Measurements from ENCODE around the gene WFIKKN2.
"Not testable (repeated sequence)": the region's sequence is repeated elsewhere in the genome, so short reads cannot be mapped to it uniquely, and the experiment has no call there.

WFIKKN2 gene, protein sequence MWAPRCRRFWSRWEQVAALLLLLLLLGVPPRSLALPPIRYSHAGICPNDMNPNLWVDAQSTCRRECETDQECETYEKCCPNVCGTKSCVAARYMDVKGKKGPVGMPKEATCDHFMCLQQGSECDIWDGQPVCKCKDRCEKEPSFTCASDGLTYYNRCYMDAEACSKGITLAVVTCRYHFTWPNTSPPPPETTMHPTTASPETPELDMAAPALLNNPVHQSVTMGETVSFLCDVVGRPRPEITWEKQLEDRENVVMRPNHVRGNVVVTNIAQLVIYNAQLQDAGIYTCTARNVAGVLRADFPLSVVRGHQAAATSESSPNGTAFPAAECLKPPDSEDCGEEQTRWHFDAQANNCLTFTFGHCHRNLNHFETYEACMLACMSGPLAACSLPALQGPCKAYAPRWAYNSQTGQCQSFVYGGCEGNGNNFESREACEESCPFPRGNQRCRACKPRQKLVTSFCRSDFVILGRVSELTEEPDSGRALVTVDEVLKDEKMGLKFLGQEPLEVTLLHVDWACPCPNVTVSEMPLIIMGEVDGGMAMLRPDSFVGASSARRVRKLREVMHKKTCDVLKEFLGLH
- 0 reads per million in 2 donors for total RNA-seq

DNA sequence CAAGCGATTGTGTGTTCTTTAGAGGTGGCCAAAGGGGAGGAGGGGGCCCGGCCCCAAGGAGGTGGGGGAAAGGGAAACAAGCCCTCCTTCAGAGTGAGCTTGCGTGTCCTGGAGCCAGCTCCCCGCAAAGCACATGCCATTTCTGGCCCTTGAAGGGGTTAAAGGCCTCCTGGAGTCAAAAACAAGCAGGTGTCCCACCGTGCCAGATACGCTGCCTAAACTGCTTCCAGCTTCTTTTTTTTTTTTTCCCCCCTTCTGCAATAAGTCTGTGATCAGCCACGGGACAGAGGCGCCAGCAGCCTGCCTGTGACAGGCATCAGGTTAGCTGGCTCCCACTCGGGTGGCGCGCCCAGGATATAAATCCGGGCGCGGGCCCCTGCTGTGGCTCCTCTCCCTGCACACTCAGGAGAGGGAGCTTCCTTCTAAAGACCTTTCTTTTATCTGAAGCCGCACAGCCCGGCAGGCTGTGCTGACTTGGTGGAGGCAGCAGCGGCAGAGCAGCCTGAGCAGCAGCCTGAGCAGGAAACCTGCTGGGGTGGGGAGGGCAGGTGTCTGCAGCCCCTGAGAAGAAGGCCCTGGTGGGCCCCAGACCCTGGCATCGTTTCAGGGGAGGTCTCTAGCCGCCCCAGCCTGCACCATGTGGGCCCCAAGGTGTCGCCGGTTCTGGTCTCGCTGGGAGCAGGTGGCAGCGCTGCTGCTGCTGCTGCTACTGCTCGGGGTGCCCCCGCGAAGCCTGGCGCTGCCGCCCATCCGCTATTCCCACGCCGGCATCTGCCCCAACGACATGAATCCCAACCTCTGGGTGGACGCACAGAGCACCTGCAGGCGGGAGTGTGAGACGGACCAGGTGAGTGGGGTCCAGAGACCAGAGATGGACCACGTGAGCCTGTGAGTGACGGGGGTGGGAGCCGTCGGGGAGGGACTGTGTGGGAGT is at the start of gene WFIKKN2:
TSS of gene WFIKKN2 (plus strand) at position 286 of the 934 bp plus-strand sequence. CDS start at position 638, 352 bp downstream.
- no peak for DNase-seq

DNA sequence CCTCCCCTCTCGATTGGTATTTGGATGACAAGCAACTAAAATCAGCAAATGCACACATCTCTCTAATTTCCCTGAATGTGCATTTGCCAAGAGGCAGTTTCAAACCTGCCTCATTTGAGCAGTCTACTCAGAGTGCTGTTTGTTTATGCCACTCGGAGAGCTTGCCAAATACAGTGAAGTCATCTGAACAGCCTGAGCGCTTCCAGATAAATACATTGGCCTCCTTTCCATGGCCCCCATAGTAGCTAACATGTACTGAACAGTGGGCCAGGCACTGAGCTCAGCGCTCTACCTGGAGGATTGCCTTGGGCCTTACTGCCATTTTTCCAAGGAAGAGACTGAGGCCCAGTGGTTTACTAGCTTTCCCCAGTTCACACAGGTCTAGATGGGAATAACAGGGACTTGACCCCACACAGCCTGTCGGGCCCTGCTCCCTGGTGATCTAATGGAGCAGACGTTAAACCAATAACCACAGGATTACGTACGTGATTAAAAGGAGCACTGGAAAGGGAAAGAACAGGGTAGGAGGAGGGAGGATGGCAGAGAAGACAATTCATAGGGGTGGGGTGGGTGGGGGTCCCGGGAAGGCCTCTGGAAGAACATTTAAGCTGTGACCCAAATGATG is 49.3 kb upstream of the WFIKKN2 start:
- no peak for DNase-seq

- DNase-seq: no peak
Observed at GRCh38 chr17:50787106-50787505, 48.3 kb upstream of the WFIKKN2 start.

DNA sequence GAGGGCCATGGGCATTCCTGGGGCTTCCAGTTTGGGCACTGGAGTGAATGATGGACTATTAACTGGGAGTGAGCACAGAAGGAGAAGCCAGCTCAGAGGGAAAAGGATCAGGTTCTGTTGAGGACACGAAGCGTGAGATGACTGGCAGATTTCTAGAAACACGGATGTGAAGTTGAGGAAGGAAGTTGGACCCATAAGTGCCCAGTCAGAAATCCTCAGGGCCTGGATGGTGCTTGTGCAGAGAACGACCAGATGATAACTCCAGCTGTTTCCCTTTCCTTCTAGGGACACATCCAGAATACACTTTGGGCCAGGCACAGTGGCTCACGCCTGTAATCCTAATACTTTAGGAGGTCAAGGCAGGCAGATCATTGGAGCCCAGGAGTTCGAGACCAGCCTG is 44.8 kb upstream of the WFIKKN2 start:
- no peak for DNase-seq

GRCh38 chr17:50792132-50792531 is 43.3 kb upstream of the WFIKKN2 start:
- DNase-seq: no peak

DNA sequence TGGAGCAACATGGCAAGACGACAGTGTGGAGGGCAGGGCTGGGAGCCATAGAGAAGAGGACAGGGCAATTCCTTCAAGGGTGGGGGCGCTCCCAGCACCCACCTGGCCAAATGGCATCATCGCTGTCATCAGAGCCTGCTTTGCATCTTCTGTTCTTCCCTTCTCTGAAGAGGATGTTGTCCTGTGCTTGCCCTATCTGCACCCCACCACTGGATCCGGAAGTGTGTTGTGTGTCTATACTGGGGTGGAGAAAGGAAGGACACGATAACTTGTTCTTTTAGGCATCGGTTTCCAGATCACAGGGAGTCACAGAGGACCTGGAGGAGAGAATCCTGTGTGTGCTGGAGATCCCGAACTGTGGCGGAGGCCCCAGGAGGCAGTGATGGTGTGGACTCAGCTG is 42.4 kb upstream of the WFIKKN2 start:
- DNase-seq: no peak

GRCh38 chr17:50794361-50794760 is 41.0 kb upstream of the WFIKKN2 start:
- DNase-seq: no peak

GRCh38 chr17:50797135-50797810 is 38.1 kb upstream of the WFIKKN2 start:
- no peak for DNase-seq

- DNase-seq: no peak
Observed at GRCh38 chr17:50798424-50799288, 36.7 kb upstream of the WFIKKN2 start.

DNA sequence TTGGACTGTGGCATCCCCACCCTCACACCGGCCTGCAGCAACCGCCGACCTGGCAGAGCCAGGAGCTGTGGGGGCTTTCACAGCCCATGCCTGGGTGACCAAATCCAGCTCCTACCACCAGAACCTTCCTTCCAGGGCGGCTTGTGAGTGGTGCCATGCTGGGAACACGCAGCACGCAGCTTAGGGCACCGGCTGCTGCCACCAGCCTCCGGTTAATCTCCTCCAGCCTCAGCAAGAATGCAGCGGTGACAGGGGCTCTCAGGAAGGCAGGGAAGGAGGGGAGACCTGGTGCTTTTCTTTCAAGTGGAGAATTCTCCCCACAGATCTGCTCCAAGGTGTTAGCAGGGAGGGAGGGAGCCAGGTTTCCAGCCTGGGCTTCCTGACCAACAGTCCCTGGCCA is 35.8 kb upstream of the WFIKKN2 start:
- DNase-seq: no peak

GRCh38 chr17:50800196-50800700 is 35.1 kb upstream of the WFIKKN2 start:
- no peak for DNase-seq

DNA sequence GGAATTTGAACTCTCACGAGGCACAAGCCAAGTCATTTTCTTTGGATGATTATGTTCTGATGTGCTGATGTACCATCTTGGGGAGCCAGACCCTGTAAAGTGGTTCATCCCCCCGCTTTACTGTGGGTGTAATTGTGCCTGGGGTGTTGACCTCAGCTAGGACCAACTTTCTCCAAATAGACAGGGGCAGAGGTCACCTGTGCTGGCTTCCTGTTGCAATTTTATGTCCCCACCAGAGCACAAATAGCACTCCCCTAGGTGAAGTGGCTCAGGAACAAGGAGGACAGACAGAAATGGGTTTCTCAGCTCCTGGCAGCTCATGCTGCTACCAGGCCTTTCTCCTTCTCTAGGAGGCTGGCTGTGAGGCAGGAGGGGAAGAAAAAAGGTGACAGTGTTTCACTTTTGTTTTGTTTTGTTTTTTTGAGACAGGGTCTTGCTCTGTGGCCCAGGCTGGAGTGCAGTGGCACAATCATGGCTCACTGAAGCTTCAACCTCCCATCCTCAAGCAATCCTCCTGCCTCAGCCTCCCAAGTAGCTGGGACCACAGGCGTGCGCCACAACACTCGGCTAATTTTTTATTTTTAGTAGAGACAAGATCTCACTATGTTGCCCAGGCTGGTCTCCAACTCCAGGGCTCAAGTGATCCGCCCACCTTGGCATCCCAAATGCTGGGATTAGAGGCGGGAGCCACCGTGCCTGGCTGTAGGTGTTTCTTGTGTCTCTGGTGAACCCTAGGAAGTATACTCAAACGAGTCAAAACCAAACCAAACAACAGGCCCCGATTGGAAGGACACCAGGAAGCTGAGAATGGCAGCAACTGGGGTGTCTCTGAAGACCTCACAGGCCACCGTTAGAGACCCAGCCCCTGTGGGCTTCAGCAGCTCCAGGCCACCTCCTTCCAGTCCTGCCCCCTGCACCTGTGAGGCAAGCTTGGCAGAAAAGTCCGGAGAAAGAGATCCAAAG is 32.5 kb upstream of the WFIKKN2 start:
- no peak for DNase-seq

GRCh38 chr17:50803676-50804075 is 31.7 kb upstream of the WFIKKN2 start:
- DNase-seq: no peak

GRCh38 chr17:50804749-50805475 is 30.5 kb upstream of the WFIKKN2 start:
- not testable (repeated sequence) for DNase-seq

- no peak for DNase-seq
Observed at GRCh38 chr17:50805486-50805885, 29.9 kb upstream of the WFIKKN2 start.

DNA sequence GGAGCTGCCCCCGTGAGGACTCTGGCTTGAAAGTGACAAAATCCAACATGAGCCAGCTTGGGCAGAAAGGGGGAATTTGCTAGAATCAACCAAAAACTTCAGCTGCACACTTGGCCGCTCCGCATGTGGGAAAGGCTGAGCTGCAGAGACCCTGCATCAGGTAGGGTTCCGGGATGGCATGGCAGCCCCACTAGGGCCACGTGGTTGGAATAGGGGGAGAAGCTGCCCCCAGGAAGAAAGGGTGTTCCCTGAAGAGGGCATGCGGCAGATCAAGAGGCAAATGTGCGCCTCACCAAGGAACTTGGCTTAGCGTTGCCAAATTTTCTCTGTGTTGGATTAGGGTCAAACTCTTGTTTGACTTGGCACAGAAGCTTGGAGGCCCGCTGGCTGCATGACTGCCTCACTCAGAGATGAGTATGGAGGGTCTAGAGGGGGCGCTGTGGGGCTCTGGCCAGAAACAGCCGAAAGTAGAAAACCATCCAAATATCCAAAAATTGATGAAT is 29.2 kb upstream of the WFIKKN2 start:
- DNase-seq: no peak

DNA sequence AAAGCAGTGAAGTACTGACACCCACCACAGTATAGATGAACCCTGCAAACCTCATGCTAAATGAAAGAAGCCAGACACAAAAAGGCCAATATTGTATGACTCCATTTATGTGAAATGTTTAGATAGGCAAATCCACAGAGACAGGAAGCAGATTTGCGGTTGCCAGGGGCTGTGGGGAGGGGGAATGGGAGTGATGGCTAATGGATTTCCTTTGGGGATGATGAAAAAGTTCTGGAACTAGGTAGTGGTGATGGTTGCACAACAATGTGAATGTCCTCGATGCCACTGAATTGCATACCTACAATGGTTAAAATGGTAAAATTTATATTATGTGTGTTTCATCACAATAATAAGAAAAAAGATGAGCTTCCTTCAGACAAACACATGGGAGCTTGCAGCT is 28.4 kb upstream of the WFIKKN2 start:
- DNase-seq: no peak

DNA sequence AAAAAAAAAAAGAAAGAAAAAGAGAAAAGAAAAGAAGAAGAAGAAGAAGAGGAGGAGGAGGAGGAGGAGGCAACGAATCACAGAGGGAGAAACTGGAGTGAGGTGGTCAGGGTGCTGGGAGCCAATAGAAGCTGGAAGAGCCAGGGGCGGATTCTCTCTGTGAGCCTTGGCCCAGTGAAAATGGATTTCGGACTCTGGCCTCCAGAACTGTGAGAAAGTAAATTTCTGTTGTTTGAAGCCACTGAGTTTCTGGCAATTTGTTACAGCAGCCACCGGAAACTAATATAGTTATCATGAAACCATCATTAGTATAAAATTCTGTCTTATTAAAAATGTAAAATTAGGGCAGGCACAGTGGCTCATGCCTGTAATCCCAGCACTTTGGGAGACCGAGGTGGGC is 27.7 kb upstream of the WFIKKN2 start:
- DNase-seq: no peak

GRCh38 chr17:50808413-50808812 is 27.0 kb upstream of the WFIKKN2 start:
- no peak for DNase-seq

Data from activated gamma-delta T cell (primary cell).